ENCODE results near the gene FKBP9. TPM values are rescaled to one million over a fixed set of nuclear protein-coding genes. Genes with fewer than 3 reads are reported as not detected.

FKBP9 gene
- polyA plus RNA-seq, 1 experiment = 248 TPM

DNA sequence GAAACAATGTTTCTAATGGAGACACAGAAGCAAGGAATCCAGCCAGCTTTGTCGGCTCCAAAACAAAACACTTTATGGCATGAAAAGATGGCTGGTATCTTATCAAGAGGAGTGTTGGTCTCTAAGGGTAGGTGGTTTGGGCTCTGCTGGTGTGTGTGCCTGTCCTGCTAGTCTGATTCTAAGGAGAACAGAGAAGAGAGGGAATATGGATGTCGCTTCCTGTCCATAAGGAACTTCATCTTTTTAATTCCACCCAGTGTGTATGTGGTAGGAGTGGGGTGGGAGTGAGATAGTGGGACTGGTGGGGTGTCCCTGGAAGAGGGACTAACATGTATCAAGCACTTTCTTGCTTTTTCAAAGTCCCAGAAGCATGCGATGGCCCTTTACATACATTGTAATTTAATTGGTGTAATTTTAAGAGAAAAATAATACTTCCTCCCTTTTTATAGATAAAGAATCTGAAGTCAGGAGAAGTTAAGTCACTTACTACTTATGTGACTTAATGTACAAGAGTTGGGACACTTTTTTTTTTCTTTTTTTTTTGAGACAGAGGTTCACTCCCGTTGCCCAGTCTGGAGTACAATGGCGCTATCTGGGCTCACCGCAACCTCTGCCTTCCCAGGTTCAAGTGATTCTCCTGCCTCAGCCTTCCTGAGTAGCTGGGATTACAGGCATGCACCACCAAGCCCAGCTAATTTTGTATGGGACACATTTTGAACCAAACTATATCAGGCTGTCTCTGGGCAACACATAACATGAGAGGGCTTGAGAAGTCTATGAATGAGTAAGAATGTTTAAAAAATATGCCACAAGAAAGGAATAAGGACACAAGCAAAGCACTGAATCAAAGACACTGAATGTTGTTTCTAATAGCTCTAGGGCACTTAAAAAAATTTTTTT is 86.5 kb downstream of the FKBP9 start:
- POLR2A ChIA-PET = interaction anchor here (0.7 kb wide), 1 partner anchor 12 kb away, joined by 3 read pairs; no protein-coding TSS in a partner anchor
- TF ChIP-seq, protein P1, sequence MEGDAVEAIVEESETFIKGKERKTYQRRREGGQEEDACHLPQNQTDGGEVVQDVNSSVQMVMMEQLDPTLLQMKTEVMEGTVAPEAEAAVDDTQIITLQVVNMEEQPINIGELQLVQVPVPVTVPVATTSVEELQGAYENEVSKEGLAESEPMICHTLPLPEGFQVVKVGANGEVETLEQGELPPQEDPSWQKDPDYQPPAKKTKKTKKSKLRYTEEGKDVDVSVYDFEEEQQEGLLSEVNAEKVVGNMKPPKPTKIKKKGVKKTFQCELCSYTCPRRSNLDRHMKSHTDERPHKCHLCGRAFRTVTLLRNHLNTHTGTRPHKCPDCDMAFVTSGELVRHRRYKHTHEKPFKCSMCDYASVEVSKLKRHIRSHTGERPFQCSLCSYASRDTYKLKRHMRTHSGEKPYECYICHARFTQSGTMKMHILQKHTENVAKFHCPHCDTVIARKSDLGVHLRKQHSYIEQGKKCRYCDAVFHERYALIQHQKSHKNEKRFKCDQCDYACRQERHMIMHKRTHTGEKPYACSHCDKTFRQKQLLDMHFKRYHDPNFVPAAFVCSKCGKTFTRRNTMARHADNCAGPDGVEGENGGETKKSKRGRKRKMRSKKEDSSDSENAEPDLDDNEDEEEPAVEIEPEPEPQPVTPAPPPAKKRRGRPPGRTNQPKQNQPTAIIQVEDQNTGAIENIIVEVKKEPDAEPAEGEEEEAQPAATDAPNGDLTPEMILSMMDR (IDR thresholded peaks at IDR 0.05; ENCODE audit: insufficient read depth, low read depth, low read length) = no peak
- Histone ChIP-seq H3K27me3 (ENCODE audit: control insufficient read depth, insufficient read depth, low read length) (no peaks in the 10 kb centered on the region), H3K4me3 (ENCODE audit: low read depth, low read length) (no peak overlapping the region), H3K36me3 (ENCODE audit: control insufficient read depth, insufficient read depth, low read length) (no peaks in the 10 kb centered on the region)
- CTCF ChIA-PET = interaction anchor here (1.0 kb wide), 1 partner anchor 65 kb away, joined by 3 read pairs; no protein-coding TSS in a partner anchor
- no peak for DNase-seq (ENCODE audit: low read depth)

DNA sequence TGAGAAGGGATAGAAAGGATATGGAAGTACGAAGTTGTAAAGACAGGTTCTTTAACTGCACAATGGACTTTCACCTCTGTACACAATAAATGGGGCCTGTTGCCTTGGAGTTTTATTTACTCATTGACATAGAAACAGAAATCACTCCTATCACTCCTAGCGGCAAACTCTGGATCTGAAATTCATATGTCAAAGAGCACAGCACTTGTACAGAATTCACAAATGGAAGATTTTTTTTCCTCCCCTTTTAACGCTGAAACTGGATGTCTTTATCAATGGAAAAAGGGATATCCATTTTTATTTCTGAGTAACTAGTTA is 87.1 kb downstream of the FKBP9 start:
- CTCF ChIA-PET = no interaction called here
- no peak overlapping the region for H3K4me3 ChIP-seq (ENCODE audit: low read depth, low read length)
- H3K36me3 ChIP-seq (ENCODE audit: control insufficient read depth, insufficient read depth, low read length) = no peaks in the 10 kb centered on the region
- no peaks in the 10 kb centered on the region for H3K27me3 ChIP-seq (ENCODE audit: control insufficient read depth, insufficient read depth, low read length)
- TF ChIP-seq, protein P1 (IDR thresholded peaks at IDR 0.05; ENCODE audit: insufficient read depth, low read depth, low read length) = no peak
- POLR2A ChIA-PET = interaction anchor here (0.7 kb wide), 1 partner anchor 11 kb away, joined by 3 read pairs; no protein-coding TSS in a partner anchor
- no peak for DNase-seq (ENCODE audit: low read depth)

DNA sequence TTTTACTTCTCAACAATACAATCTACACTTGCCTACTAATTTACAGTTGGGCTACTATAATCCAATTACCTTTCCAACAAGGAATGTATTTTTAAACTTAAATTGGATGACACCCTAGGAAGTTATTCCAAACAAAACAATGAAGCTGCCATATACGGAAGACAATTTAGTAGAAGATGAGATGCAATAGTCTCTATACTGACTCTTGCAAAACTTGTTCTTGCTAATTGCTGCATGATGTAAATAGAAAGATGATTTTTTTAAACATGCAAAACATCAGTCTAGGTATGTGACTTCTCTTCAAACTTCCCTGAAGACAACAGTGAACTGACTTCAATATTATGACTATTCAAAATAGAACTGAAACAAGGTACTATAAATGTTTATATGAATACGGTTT is 87.7 kb downstream of the FKBP9 start:
- POLR2A ChIA-PET = interaction anchor here (0.7 kb wide), 1 partner anchor 11 kb away, joined by 3 read pairs; no protein-coding TSS in a partner anchor
- CTCF ChIA-PET = no interaction called here
- Histone ChIP-seq H3K27me3 (ENCODE audit: control insufficient read depth, insufficient read depth, low read length) (no peaks in the 10 kb centered on the region), H3K36me3 (ENCODE audit: control insufficient read depth, insufficient read depth, low read length) (no peaks in the 10 kb centered on the region), H3K4me3 (ENCODE audit: low read depth, low read length) (no peak overlapping the region)
- TF ChIP-seq, protein P1 (IDR thresholded peaks at IDR 0.05; ENCODE audit: insufficient read depth, low read depth, low read length) = no peak
- DNase-seq (ENCODE audit: low read depth) = no peak

- TF ChIP-seq, protein P1 (IDR thresholded peaks at IDR 0.05; ENCODE audit: insufficient read depth, low read depth, low read length) = no peak
- H3K4me3 ChIP-seq (ENCODE audit: low read depth, low read length) = no peak overlapping the region
Measured at GRCh38 chr7:33048257-33048656, 91.0 kb downstream of the FKBP9 start.

GRCh38 chr7:33048704-33049103 is 91.5 kb downstream of the FKBP9 start:
- Histone ChIP-seq H3K27me3 (ENCODE audit: control insufficient read depth, insufficient read depth, low read length) (no peaks in the 10 kb centered on the region), H3K4me3 (ENCODE audit: low read depth, low read length) (no peak overlapping the region), H3K36me3 (ENCODE audit: control insufficient read depth, insufficient read depth, low read length) (no peaks in the 10 kb centered on the region)
- ChIA-PET POLR2A (no interaction called here), CTCF (interaction anchor here (0.7 to 1.7 kb wide), 8 partner anchors 9 to 250 kb away, joined by 3 to 6 read pairs (median 4); no protein-coding TSS in a partner anchor)
- TF ChIP-seq, protein P1 (IDR thresholded peaks at IDR 0.05; ENCODE audit: insufficient read depth, low read depth, low read length) = no peak
- no peak for DNase-seq (ENCODE audit: low read depth)

More at GRCh38 chr7:33048257-33048656, 91.0 kb downstream of the FKBP9 start:
- Histone ChIP-seq H3K36me3 (ENCODE audit: control insufficient read depth, insufficient read depth, low read length) (no peaks in the 10 kb centered on the region), H3K27me3 (ENCODE audit: control insufficient read depth, insufficient read depth, low read length) (no peaks in the 10 kb centered on the region)
- no peak for DNase-seq (ENCODE audit: low read depth)
- ChIA-PET POLR2A (no interaction called here), CTCF (interaction anchor here (1.2 to 1.7 kb wide), 5 partner anchors 9 to 202 kb away, joined by 3 to 6 read pairs (median 4); no protein-coding TSS in a partner anchor)

Measured in BJ (cell line).